Uterus (tissue), 4 donors: ENCODE data around the gene ZNF341. TPM values are rescaled to one million over a fixed set of nuclear protein-coding genes. Genes with fewer than 3 reads are reported as not detected.
A peak's percentile ranks its signal among the peaks of the same experiment; 100 is the strongest.

Experiments used
- DNase-seq, 2 donors: peaks; one replicate each; pipeline ENCODE4 v3.0.0-alpha.2; 2019 to 2020
- H3K27ac ChIP-seq, 2 donors: fragments of 200-600 bp; sonication (generic); 1 replicate in 1 of 2; 2 replicates in 1 of 2; pipeline ENCODE4 v1.5.1; 2016 to 2018
- H3K27me3 ChIP-seq, 2 donors: fragments of 200-600 bp; sonication (generic); one replicate each; pipeline ENCODE4 v1.5.1; 2018 to 2019; ENCODE audit warnings: control low read depth in 1 of 2
- H3K36me3 ChIP-seq, 2 donors: fragments of 200-600 bp; sonication (generic); one replicate each; pipeline ENCODE4 v1.5.1; 2019; ENCODE audit warnings: control low read depth in 1 of 2
- H3K4me1 ChIP-seq, 2 donors: fragments of 200-600 bp; sonication (generic); one replicate each; pipeline ENCODE4 v1.5.1; 2018 to 2019; ENCODE audit warnings: control low read depth in 1 of 2
- H3K4me3 ChIP-seq, 2 donors: fragments of 200-600 bp; sonication (generic); 1 replicate in 1 of 2; 2 replicates in 1 of 2; pipeline ENCODE4 v1.5.1; 2018 to 2019; ENCODE audit warnings: mild to moderate bottlenecking in 1 of 2
- H3K9me3 ChIP-seq, 2 donors: fragments of 200-600 bp; sonication (generic); one replicate each; pipeline ENCODE4 v1.5.1; 2019; ENCODE audit warnings: control low read depth in 1 of 2
- CTCF ChIP-seq, 4 experiments: fragments of 200-600 bp in 2 of 4; fragments of 450-650 bp in 2 of 4; sonication (generic) in 2 of 4; IDR thresholded peaks; one replicate each; pipeline ENCODE4 v1.5.1; 2016 to 2019; ENCODE audit warnings: antibody characterized with exemption in 4 of 4, mild to moderate bottlenecking in 2 of 4, moderate library complexity in 1 of 4
- POLR2A ChIP-seq, 2 donors: fragments of 450-650 bp; IDR thresholded peaks; one replicate each; pipeline ENCODE4 v1.6.1; 2016; ENCODE audit warnings: antibody characterized with exemption in 2 of 2, mild to moderate bottlenecking in 1 of 2, moderate library complexity in 1 of 2
- intact Hi-C: fragments of 100-400 bp; cut with DNase I; formaldehyde crosslinking; loops from one replicate; pipeline ENCODE4 v1.15.1; 2023; ENCODE audit warnings: low total_unique reads
- total RNA-seq, 4 donors: library from RNA; depleted of rRNA in 3 of 4; stranded (reverse); fragments of >200 nt in 3 of 4; gene quantifications; one replicate each; pipeline versions ENCODE4 v1.1.0 to v1.2.4, GENCODE V29; 2014 to 2023
- donor health status: DM: yes; HTN: yes; CAD: no.

ZNF341 gene
- total RNA-seq, 4 donors from 2014 or later, result 1.2 to 3.3 (median 2.7) TPM

- peak within 1 kb of the TSS; percentile 90 to 94 for H3K27ac ChIP-seq
- peaks cover 0 to 3% of the 10 kb centered on the region in 2 donors for H3K4me1 ChIP-seq
- H3K9me3 ChIP-seq, result no peaks in the 10 kb centered on the region
- H3K36me3 ChIP-seq, result no peaks in the 10 kb centered on the region
- H3K27me3 ChIP-seq, result no peaks in the 10 kb centered on the region
- peak; percentile 99 to 100 for DNase-seq
- peak; percentile 91 to 97 for TF ChIP-seq POLR2A (IDR thresholded peaks at IDR 0.05)
- peak in 1 of 4 experiments; percentile 25 for TF ChIP-seq CTCF (IDR thresholded peaks at IDR 0.05)
- intact Hi-C loops, result no loop called here
- H3K4me3 ChIP-seq, result peak within 1 kb of the TSS; percentile 58 to 93
Observed at GRCh38 chr20:33810885-33811775, 79.3 kb downstream of the ZNF341 start, which contains the start of gene CHMP4B. TSS of gene CHMP4B (plus strand) at chr20:33811348. CDS start at chr20:33811469, 121 bp downstream.

- Histone ChIP-seq H3K9me3 (no peaks in the 10 kb centered on the region), H3K27me3 (no peaks in the 10 kb centered on the region), H3K4me1 (peaks cover 0 to 3% of the 10 kb centered on the region in 2 donors), H3K27ac (peak overlapping the region; percentile 90 to 94), H3K4me3 (peak overlapping the region; percentile 58 to 93), H3K36me3 (no peaks in the 10 kb centered on the region)
- DNase-seq, result no peak
- no peak for TF ChIP-seq CTCF (IDR thresholded peaks at IDR 0.05)
- intact Hi-C loops, result no loop called here
Observed at GRCh38 chr20:33811776-33812151, 80.0 kb downstream of the ZNF341 start.

- intact Hi-C loops, result no loop called here
- TF ChIP-seq POLR2A (IDR thresholded peaks at IDR 0.05) (peak in 1 of 2 donors; percentile 13), CTCF (IDR thresholded peaks at IDR 0.05) (no peak)
- no peaks in the 10 kb centered on the region for H3K9me3 ChIP-seq
- no peaks in the 10 kb centered on the region for H3K36me3 ChIP-seq
- peak; percentile 74 to 76 for DNase-seq
- peaks cover 0 to 3% of the 10 kb centered on the region in 2 donors for H3K4me1 ChIP-seq
- peak overlapping the region; percentile 90 to 94 for H3K27ac ChIP-seq
- H3K4me3 ChIP-seq, result peak overlapping the region; percentile 58 to 93
- H3K27me3 ChIP-seq, result no peaks in the 10 kb centered on the region
Observed at GRCh38 chr20:33812152-33812849, 80.5 kb downstream of the ZNF341 start.

- Histone ChIP-seq H3K9me3 (no peaks in the 10 kb centered on the region), H3K27ac (peak overlapping the region; percentile 90 to 94), H3K36me3 (no peaks in the 10 kb centered on the region), H3K27me3 (no peaks in the 10 kb centered on the region), H3K4me3 (peak overlapping the region; percentile 58 to 93), H3K4me1 (peaks cover 0 to 3% of the 10 kb centered on the region in 2 donors)
- TF ChIP-seq POLR2A (IDR thresholded peaks at IDR 0.05) (no peak), CTCF (IDR thresholded peaks at IDR 0.05) (no peak)
- intact Hi-C loops, result no loop called here
- DNase-seq, result no peak
Observed at GRCh38 chr20:33812908-33813462, 81.2 kb downstream of the ZNF341 start.
